GM12872 (cell line): ENCODE data around the gene ATP5F1C.

ENCODE experiments used
- TF ChIP-seq, protein P1 (sequence below): IDR thresholded peaks from 3 replicates; pipeline ENCODE4 v1.5.1; 2011; ENCODE audit warnings: low read depth, mild to moderate bottlenecking, low read length, moderate library complexity; ENCODE audit not compliant: insufficient read depth

The ATP5F1C gene

DNA sequence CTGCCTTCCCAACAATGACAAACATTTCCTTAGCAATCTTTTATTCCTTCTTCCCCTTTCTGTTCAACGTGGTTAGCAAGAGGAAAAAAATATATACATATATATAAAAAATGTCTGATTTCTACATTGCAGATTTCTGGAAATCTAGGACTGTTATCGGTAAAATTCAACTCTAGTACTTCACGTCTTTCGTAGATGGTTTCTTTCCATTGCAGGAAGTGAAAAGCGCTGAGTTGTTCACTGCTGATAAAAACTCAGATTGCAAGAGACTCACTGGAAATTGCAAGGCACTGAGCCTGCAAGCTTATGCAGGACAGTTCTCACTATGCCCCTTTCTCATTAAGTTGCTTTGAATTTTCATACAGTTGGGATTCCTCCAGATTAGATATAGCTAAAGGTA is 24.0 kb upstream of the ATP5F1C start:
- TF ChIP-seq, protein P1, sequence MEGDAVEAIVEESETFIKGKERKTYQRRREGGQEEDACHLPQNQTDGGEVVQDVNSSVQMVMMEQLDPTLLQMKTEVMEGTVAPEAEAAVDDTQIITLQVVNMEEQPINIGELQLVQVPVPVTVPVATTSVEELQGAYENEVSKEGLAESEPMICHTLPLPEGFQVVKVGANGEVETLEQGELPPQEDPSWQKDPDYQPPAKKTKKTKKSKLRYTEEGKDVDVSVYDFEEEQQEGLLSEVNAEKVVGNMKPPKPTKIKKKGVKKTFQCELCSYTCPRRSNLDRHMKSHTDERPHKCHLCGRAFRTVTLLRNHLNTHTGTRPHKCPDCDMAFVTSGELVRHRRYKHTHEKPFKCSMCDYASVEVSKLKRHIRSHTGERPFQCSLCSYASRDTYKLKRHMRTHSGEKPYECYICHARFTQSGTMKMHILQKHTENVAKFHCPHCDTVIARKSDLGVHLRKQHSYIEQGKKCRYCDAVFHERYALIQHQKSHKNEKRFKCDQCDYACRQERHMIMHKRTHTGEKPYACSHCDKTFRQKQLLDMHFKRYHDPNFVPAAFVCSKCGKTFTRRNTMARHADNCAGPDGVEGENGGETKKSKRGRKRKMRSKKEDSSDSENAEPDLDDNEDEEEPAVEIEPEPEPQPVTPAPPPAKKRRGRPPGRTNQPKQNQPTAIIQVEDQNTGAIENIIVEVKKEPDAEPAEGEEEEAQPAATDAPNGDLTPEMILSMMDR = no peak

DNA sequence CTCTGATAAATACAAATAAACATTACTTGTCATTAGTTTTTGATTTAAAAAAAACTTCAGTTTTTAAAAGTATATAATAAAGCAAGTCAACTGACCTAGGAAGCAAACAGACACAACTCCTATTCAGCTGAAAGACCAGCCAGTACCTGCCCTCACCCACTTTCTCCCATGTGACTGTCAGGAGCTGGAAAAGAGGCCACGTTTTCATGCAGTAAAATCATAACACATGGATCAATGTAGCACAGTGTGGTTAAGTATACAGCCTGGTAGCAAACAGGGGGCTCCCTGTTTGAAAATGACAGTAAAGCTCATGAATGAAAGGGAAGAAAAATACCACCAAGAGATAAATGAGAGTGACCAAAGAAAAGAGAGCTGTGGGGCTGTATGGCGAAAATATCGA is 21.7 kb upstream of the ATP5F1C start:
- TF ChIP-seq, protein P1 = no peak

DNA sequence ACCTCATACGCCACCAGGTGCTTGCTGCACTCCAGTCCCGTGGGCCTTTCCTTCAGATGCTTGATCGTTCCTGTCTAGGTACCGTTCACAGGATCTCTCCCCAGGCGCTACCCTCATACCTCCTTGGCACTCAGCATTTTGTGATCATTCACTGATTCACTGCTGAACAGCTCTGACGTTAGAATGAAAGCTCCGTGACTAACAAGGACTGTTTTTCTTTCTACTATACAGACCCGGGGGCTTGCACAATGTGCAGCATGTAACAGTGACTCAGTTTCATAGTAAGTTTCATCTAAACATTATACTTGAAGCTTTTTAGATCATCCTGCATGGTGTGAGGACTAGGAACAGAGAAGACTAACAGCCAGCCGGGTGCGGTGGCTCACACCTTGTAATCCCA is 20.8 kb upstream of the ATP5F1C start:
- TF ChIP-seq, protein P1 = no peak

DNA sequence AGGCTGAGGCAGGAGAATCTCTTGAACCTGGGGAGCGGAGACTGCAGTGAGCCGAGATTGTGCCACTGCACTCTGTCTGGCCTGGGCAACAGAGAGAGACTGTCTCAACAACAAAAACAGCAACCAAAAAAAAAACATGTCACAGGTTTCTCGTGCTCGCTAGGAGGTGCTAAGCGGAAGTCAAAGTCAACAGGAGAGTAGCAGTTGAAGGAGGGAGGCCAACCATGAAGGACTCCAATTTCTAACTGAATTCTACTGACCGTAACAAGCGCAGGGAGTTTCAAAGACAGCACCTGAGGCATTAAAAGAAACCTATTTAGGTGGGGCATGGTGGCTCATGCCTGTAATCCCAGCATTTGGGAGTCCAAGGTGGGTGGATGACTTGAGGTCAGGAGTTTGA is 19.6 kb upstream of the ATP5F1C start:
- TF ChIP-seq, protein P1 = no peak

DNA sequence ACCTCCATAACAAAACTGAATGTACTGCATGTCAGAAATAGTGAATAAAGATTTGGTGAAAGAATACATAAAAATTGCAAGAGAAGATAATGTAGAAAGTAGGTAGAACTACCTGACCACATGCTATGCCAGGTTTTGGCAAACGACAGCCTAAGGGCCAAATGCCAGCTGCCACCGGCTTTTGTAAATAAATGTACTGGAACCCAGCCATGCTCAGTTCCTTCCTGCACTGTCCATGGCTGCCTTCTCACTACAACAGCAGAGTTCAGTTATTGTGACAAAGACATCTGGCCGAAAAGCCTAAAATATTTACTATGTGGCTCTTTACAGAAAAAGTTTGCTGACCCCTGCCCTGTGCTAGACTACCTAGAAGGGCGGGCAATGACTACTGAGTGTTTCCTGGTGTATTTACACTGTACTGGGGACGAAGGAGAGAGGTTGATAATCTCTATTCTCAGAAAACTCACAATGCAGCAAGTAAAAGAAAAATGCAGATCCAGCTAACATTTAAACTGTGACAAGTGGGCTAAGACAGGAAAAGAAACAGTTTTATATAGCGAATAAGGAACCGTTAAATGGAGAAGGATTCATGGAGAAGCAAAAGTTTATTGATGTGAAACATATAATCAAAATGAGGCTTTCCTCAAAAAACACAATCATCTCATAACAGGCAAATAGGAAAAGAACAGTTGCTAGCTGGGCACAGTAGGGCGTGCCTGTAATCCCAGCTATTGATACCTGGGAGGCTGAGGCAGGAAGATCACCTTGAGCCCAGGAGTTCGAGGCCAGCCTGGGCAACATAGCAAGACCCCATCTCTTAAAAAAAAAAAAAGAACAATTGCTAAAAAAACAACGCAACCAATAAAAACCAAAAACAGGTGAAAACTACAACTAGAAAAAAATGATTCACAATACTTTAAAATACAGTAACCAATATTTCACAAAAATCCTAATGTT is 13.9 kb upstream of the ATP5F1C start:
- TF ChIP-seq, protein P1 = no peak

DNA sequence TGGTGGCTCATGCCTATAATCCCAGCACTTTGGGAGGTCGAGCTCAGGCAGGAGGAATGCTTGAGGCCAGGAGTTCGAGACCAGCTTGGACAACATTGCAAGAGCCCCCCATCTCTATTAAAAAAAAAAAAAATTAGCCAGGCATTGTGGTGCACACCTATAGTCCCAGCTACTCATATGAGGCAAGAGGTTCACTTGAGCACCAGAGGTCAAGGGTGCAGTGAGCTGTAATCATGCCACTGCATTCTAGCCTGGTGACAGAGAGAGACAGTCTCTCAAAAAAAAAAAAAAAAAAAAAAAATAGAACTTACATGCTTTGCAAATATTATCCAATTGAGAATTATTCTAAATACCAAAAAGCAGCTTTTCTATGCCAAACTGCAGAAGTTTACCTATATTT is 11.2 kb upstream of the ATP5F1C start:
- TF ChIP-seq, protein P1 = no peak

DNA sequence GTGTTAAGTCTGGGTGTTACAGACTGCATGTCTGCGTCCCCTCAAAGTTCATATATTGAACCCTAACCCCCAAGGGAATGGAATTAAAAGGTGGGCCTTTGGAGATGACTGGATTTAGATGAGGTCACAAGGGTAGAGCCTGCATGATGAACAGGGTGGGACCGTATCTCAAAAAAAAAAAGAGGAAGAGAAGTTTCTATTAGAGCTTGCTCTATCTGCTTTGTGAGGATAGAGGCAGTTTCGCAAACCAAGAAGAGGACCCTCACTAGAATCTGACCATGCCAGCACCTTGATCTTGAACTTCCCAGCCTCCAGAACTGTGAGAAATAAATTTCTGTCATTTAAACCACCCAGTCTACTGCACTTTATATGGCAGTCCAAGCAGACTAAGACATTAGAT is 1.5 kb upstream of the ATP5F1C start:
- TF ChIP-seq, protein P1 = no peak
